Gastrocnemius medialis (tissue), 4 donors: ENCODE data around the gene UBE2M.

Experiments
- CTCF ChIP-seq, 5 experiments: fragments of 450-650 bp in 3 of 5; fragments of 200-600 bp in 2 of 5; sonication (generic) in 2 of 5; IDR thresholded peaks in 4 of 5; conservative IDR thresholded peaks in 1 of 5; 1 replicate in 4 of 5; 2 replicates in 1 of 5; pipeline ENCODE4 v1.5.1; 2016 to 2019; ENCODE audit warnings: antibody characterized with exemption in 5 of 5, mild to moderate bottlenecking in 3 of 5, moderate library complexity in 3 of 5
- POLR2A ChIP-seq, 2 donors: fragments of 450-650 bp; IDR thresholded peaks; one replicate each; pipeline ENCODE4 v1.6.1; 2017; ENCODE audit warnings: antibody characterized with exemption in 2 of 2, mild to moderate bottlenecking in 2 of 2, moderate library complexity in 2 of 2

- TF ChIP-seq CTCF (IDR thresholded peaks at IDR 0.05 in 4 of 5, conservative IDR thresholded peaks at IDR 0.05 in 1 of 5) (no peak), POLR2A (IDR thresholded peaks at IDR 0.05) (no peak)
These were observed 6.6 kb downstream of the UBE2M start for GRCh38 chr19:58551577-58552471.
